ENCODE measurements around the gene TMEM150C. TPM values are rescaled to one million over a fixed set of nuclear protein-coding genes. Genes with fewer than 3 reads are reported as not detected.

The TMEM150C gene
- total and polyA plus RNA-seq, 2 of the 4 experiments (the other 2 are of a cell fraction): 0.10 to 0.36 TPM

- ChIA-PET CTCF (no interaction called here), POLR2A (ENCODE audit: unreplicated experiment) (no interaction called here)
- no peak overlapping the region for H2BK15ac ChIP-seq (ENCODE audit: low read depth, low read length)
- no peak for ATAC-seq (ENCODE audit: low read depth)
- H2AK9ac ChIP-seq (replicated peaks; ENCODE audit: low read depth, low read length, poor library complexity): no peak overlapping the region
- H3K9ac ChIP-seq (ENCODE audit: low read depth, low read length): no peak overlapping the region
- H4K8ac ChIP-seq (ENCODE audit: low read depth in 2 of 2, low read length in 2 of 2): no peak overlapping the region
- H2BK5ac ChIP-seq (ENCODE audit: low read depth, low read length, poor library complexity, severe bottlenecking): no peak overlapping the region
- no peak overlapping the region for H4K91ac ChIP-seq (ENCODE audit: insufficient read depth, low read depth, low read length)
- no peaks in the 10 kb centered on the region for H4K20me1 ChIP-seq (ENCODE audit: insufficient read depth, low read length)
- H4K5ac ChIP-seq (ENCODE audit: low read depth, low read length): no peak overlapping the region
- no peak overlapping the region for H3K4me2 ChIP-seq (ENCODE audit: low read depth, low read length)
- no peaks in the 10 kb centered on the region for H3K9me1 ChIP-seq (ENCODE audit: insufficient read depth, low read length)
- H3K9me3 ChIP-seq (ENCODE audit: control insufficient read depth, insufficient read depth, low read length): no peaks in the 10 kb centered on the region
- no peak overlapping the region for H2BK120ac ChIP-seq (ENCODE audit: low read depth, low read length)
- dilution Hi-C loops (cut with HindIII; ENCODE audit: low sequenced_read_pairs, unreplicated experiment): no loop called here
- H3K56ac ChIP-seq (ENCODE audit: extremely low read depth, insufficient read depth, low read length): no peak overlapping the region
- H3K23ac ChIP-seq (ENCODE audit: low read depth, low read length): no peak overlapping the region
- H2AFZ ChIP-seq (replicated peaks; ENCODE audit: low read length, poor library complexity): no peak overlapping the region
- no peaks in the 10 kb centered on the region for H3K4me1 ChIP-seq (ENCODE audit: control insufficient read depth, insufficient read depth, low read length)
- BruUV-seq (replicated peaks): no TSS peak
- no peak overlapping the region for H2AK5ac ChIP-seq (ENCODE audit: low read depth, low read length)
- TF ChIP-seq RFX5 (IDR thresholded peaks at IDR 0.05; ENCODE audit: low read depth, low read length): no peak
- TF ChIP-seq BHLHE40 (IDR thresholded peaks at IDR 0.05; ENCODE audit: low read depth, low read length): no peak
- TF ChIP-seq MAZ (IDR thresholded peaks at IDR 0.05; ENCODE audit: borderline replicate concordance, low read depth, low read length): no peak
- no peak for TF ChIP-seq NFE2L2 (IDR thresholded peaks at IDR 0.05; ENCODE audit: low read depth, low read length)
- no peak for TF ChIP-seq CHD1 (IDR thresholded peaks at IDR 0.05; ENCODE audit: low read depth, low read length)
- no peak for TF ChIP-seq ELK1 (IDR thresholded peaks at IDR 0.05; ENCODE audit: borderline replicate concordance, low read depth, low read length)
- TF ChIP-seq MXI1 (IDR thresholded peaks at IDR 0.05; ENCODE audit: borderline replicate concordance, low read depth, low read length): no peak
- H3K79me1 ChIP-seq (ENCODE audit: low read depth in 1 of 2, low read length in 2 of 2): no peaks in the 10 kb centered on the region
- DNase-seq: no peak
- no peak overlapping the region for H3K4me3 ChIP-seq (ENCODE audit: insufficient read depth, low read depth, low read length)
- H3K14ac ChIP-seq (replicated peaks; ENCODE audit: low read depth, low read length): no peak overlapping the region
- no peak overlapping the region for H3K27ac ChIP-seq (ENCODE audit: insufficient read depth, low read length)
- no peak overlapping the region for H3K4ac ChIP-seq (ENCODE audit: low read depth, low read length)
- no peak overlapping the region for H2BK20ac ChIP-seq (ENCODE audit: low read depth, low read length)
- no peaks in the 10 kb centered on the region for H3K36me3 ChIP-seq (ENCODE audit: control insufficient read depth, insufficient read depth, low read length)
- in situ Hi-C loops (cut with MboI; ENCODE audit: low sequenced_read_pairs): no loop called here
- no peak overlapping the region for H3K18ac ChIP-seq (ENCODE audit: low read depth, low read length)
- intact Hi-C loops (cut with micrococcal nuclease): no loop called here
- peaks cover 17% of the 10 kb centered on the region for H3K27me3 ChIP-seq (ENCODE audit: control insufficient read depth, insufficient read depth, low read length)
Measured at GRCh38 chr4:82508011-82508410, 53.8 kb downstream of the TMEM150C start.
